ENCODE data around the gene LIN7B.
"Not testable (repeated sequence)": the region's sequence is repeated elsewhere in the genome, so short reads cannot be mapped to it uniquely, and the experiment has no call there.

LIN7B gene, protein sequence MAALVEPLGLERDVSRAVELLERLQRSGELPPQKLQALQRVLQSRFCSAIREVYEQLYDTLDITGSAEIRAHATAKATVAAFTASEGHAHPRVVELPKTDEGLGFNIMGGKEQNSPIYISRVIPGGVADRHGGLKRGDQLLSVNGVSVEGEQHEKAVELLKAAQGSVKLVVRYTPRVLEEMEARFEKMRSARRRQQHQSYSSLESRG

DNA sequence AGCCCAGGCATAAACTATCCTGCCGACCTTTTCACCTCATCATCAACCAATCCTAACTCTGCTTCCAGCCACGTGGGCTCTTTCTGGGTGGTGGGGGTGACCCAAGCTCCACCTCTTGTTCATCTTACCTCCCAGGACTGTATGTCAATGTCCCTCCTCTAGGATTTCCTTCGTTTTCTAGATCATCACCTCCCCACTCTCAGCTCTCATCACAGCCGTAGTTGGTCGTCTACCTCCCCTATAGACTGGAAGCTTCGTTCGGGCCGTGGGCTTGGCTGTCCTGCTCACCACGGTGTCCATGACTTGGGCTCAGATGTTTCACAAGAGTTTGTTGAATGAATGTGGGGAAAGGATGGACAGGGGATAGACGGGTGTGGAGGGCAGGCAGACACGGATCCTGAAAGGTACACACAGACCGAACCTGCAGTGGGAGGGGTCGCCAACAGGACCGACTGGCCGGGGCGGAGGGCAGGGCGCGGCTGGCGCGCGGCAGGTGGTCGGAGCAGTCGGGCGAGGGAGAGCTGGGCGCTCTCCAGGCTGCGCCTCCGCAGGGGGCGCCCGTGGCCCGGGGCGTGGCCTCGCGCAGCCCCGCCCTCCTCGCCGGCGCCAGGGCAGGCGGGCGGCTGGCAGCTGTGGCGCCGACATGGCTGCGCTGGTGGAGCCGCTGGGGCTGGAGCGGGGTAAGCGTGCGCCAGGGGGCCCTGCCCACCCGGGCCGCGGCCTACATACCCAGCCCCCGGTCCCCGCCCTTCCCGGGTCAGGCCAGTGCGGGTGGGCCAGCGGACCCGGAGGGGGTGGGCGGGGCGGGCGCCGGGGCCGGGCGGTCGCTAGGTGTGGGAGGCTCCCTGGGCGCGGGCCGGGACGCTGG is at the start of gene LIN7B:
Gene LIN7B (plus strand): TSS at position 609 of the 868 bp plus-strand sequence. CDS start 35 bp downstream, at position 644.
- DNase-seq, result peak; percentile 61 to 73

DNA sequence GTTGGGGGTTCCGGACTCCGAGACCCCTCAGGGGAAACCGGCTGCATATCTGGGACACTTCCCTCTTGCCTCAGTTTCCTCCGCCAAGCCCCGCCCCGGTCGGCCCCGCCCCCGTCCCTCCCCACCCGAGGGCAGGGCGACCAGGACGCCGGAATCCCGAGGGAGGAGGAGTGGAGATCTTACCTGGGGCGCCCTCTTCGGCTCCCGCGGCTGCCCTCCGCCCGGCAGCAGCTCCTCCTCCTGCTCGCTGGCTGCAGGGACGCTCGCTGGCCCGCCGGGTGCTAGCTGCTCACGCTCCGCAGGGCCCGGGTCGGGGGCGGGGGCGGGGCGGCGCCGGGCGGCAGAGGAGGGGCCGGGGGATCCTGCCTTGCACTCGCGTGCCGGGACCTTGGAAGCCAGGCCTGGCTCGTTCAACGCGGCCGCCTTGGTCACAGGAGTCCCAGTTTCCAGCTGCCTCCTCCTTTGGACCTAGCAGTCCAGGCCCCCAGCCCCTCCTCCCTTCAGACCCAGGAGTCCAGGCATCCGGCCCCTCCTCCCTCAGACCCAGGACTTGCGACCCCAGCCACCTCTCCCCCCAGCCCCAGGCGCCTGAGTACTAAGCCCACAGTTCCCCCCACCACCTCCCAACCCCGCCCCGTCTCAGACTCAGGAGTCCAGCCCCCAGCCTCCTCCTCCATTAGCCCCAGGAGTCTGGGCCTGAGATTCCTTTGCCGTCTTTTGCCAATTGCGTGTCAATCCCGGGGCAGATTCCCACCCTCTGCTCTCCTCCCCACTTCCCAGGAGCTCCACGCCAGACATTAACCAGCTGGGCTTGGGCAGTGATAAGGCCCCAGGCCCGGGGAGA is 49.2 kb upstream of the LIN7B start, which contains the start of gene NTF4:
Gene NTF4 (minus strand): TSS at position 51 of the 844 bp plus-strand sequence. CDS start 2,821 bp downstream, outside the sequence.
- DNase-seq, result no peak

DNA sequence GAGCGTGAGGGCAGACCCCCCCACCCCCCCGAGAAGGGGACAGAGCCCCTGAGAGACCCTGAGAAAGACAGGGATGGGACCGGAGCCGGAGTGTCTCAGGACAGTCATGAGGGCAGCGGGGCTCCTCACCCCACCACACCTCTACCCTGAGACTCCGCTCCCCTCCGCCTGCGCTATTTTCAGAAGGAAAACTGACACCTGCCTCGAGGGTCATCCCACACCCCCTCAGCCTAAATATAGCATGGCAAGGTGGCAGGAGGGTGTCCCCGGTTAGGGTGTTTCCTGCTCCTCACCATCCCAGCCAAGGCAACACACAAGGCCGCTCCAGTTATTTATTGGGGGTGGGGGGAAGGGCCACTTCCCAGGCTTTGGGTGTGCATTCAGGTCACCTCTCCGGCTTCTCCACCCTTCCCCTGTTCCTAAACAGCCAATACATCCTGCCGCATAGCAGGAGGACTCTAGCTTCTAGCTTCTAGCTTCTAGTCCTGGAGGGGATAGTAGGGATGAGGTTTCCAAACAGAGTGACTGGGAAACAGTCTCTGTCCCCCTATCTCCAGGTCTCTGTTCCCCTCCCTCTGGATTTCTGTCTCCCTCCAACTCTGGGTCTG is 48.2 kb upstream of the LIN7B start:
- no peak for DNase-seq

DNA sequence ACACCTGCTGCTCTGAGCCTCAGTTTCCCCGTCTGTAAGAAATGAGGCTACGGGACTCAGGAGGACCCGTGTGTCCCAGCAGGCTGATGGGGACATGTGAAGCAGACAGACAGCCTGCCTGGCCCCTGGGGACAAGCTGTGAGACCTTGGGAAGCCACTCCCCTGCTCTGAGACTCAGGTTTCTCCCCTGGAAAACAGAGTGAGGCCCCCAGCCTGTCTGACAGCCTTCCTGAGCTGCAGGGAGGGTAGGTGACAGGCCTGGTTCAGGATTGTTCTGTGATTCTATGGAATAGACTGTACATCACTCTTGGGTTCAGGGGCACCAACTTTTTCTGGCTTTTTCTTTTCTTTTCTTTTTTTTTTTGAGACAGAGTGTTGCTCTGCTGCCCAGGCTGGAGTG is 46.6 kb upstream of the LIN7B start:
- DNase-seq, result no peak

DNA sequence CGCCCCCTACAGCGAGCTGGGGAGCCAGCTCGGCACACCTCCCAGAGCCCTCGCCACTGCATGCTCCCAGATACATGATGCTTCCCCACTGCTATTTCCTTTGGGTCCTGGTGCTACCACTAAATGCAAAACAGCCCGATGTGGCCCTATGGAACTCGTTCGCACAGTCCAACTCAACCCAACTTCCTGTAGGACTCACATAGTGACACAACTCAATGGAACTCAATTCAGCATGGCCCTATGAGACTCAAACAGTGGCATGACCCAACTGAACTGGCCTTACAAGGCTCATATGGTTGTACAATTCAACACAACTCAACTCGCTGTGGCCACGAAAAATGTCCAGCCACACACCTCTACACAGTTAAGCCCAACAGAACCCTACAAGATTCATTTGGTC is 45.1 kb upstream of the LIN7B start:
- no peak for DNase-seq

DNA sequence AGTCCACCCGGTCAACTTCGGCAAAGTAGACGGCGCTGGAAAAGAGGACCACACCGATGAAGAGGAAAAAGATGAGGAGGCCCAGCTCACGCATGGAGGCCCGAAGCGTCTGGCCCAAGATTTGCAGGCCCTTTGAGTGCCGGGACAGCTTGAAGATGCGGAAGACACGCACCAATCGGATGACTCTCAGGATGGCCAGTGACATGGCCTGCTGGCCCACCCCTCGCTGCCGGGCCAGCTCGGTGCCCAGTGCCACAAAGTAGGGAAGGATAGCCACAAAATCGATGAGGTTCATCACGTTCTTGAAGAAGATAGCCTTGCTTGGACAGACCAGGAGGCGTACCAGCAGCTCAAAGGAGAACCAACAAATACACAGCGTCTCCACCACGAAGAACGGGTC is 43.8 kb upstream of the LIN7B start:
- no peak for DNase-seq

DNA sequence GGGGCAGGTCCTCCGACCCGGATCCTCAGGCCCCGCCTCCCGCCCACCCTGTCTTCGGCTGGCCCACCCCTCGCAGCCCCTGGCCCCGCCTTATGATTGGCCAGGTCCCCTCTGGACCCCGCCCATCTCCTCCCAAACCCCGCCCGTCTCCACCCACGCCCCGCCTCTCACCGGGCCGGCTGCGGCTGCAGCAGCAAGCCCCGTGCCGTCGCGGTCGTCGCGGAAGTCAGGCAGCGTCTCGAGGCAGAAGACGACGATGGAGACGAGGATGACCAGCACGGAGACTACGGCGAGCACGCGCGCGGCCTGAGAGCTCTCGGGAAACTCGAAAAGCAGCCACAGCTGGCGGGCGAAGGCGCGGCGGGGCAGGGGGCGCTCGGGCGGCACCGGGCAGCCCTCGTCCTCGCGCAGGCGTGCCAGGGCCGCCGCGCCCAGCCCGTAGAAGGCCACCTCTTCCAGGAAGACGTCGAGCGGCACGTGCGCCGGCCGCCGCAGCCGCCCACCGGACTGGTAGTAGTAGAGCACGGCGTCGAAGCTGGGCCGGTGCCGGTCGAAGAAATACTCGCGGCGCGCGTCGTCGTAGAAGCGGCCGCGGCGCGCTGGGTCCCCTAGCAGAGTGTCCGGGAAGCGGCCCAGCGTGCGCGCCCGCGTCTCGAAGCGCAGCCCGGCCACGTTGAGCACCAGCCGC is 42.2 kb upstream of the LIN7B start:
- DNase-seq, result peak in 1 of 2 experiments; percentile 46

DNA sequence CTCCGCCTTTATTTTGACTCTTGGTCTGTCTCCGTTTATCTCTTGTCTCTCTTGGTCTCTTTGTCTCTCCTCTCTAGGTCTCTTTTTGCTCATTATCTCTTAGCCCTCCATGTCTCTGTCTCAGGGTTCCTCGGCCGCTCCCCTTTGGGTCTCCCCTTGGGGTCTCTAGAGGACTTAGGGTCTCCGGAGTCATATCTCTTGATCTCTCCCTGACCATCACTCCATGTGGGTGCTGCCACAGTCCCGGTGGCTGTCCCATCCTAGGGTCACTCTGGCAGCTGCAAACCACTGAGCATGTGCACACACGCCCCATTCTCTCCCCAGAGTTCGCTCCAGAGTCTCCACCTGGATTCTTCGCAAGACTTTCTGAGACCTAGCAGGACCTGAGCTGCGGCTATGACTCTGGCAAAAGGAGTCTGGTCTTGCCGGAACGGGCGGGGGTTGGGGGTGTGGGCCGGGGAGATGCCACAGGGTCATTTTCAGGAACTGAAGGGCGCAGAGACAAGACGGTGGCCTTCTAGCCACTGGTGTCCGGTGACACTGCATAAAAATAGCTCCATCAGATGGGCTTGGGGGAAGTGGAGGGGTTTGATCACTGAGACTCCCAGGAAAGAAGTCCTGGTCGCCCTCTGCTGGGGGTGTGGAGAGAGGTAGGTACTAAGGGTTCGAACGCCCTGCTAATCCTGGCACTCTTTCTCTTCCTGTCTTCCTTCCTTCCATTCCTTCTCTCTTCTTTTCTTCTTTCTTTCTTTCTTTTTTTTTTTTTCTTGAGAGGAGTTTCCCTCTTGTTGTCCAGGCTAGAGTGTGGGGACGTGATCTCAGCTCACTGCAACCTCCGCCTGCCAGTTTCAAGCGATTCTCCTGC is 40.4 kb upstream of the LIN7B start:
- DNase-seq, result no peak

DNA sequence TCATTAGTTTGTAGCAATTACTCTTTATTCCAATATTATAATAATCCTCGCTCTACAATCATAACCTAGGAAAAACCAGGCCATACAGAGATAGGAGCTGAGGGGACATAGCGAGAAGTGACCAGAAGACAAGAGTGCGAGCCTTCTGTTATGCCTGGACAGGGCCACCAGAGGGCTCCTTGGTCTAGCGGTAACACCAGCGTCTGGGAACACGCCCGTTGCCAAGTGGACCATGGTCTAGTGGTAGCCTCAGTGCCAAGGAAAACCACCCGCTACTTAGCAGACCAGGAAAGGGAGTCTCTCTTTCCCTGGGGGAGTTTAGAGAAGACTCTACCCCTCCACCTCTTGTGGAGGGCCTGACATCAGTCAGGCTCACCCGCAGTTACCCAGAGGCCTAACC is 39.3 kb upstream of the LIN7B start:
- not testable (repeated sequence) for DNase-seq

DNA sequence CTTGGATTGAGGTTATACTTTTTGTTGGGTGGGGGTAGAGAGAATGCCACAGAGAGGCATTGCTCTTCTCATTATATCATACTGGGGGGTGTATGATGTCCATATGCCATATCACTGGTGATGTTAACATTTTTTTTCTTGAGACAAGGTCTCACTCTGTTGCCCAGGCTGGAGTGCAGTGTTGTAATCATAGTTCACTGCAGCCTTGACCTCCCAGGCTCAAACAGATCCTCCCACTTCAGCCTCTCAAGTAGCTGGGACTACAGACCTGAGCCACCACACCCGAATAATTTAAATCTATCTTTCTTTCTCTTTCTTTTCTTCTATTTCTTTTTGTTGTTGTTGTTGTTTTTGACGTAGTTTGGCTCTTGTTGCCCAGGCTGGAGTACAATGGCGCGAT is 33.8 kb upstream of the LIN7B start:
- no peak for DNase-seq

DNA sequence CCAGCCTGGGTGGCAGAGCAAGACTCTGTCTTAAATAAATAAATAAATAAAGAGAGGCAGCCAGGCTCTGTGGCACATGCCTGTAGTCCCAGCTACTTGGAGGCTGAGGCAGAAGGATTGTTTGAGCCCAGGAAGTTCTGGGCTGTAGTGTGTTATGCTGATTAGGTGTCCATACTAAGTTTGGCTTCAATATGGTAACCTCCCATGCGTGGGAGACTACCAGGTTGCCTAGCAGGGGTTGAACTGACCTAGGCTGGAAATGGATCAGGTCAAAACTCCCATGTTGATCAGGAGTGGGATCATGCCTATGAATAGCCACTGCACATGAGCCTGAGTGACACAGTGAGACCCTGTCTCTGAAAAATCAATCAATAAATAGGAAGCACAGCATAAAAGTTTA is 32.9 kb upstream of the LIN7B start:
- DNase-seq, result no peak

DNA sequence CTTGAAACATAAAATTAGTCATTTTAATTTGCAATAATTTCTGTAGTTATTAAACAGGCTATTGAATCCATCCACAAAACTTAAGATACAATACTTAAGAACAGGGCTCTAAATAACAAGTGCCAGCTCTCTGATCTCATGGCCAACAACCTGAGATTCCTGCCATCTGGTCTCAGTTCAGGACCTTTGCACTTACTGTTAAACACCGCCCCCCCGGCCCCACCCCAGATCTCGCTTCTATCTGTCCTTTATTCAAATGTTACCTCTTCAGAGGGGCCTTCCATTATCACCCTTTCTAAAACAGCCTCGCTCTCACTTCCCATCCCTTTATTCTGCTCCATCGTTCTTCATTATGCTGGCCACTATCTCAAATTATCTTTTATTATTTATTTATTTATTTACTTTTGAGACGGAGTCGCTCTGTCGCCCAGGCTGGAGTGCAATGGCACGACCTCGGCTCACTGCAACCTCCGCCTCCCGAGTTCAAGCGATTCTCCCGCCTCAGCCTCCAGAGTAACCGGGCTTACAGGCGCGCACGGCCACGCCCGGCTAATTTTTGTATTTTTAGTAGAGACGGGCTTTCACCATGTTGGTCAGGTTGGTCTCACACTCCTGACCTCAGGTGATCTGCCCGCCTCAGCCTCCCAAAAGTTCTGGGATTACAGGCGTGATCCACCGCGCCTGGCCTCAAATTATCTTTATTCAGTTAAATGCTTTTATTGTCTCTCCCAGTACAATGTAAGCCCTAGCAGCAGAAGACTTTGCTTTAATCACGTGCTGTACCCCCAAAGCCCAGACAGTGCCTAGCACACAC is 29.8 kb upstream of the LIN7B start:
- no peak for DNase-seq

DNA sequence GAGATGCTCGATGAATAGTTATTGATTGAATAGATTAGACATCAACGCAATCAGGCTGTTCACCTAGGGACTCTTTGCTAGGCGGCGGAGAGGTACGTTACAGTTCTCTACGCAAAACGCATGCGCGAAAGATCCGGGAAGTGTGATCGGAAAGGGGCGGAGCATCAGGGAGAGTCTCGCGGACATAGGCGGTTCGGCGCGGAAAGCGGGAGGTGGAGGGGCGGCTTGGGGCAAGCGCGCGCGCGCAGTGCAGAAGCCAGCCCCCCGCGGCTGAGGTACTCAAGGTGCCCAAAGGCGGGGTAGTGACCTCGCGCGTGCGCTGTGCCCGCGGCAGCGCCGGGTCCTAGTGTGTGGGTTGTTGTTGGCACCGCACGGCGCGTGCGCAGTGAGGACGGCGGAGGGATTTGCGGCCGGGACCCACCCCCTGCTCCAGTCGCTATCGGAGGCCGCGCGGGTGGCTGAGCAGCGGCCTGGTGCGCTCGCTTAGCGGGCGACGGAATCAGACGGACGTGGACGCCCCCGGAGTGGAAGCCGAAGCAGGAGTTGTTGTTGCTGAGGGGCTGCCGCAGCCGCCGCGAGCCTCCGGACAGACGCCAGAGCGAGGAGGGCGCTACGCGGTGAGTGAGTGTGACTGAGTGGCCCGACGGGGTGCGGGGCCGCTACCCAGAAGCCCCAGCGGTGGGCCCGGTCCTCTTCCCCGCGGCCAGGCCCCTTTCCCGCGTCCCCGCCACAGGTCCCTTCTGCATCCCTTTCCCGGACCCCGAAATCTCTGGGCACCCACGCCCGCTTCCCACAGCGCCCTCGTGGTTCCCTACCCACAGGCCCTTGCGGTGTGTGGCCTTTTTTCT is 28.9 kb upstream of the LIN7B start, which contains the start of gene SNRNP70:
Gene SNRNP70 (plus strand): TSS at position 432 of the 848 bp plus-strand sequence. CDS start 964 bp downstream, outside the sequence.
- peak; percentile 99 for DNase-seq

DNA sequence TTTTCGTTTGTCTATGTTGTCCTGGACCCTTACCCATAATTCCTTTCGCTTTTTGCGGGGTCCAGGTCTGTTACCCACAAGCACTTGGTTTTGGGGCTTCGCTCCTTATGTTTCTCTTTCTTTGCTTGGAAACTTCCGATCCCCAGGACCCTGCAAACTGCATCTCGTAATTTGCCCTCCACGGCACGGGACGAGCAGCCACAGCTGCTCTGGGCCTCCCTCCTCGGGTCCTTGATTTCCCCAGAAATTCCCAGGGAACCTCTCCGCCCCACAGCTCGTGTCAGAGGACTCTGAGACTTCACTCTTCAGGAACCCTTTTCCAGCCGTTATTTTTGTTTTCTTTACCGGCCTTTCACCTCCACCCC is 28.3 kb upstream of the LIN7B start:
- no peak for DNase-seq

DNA sequence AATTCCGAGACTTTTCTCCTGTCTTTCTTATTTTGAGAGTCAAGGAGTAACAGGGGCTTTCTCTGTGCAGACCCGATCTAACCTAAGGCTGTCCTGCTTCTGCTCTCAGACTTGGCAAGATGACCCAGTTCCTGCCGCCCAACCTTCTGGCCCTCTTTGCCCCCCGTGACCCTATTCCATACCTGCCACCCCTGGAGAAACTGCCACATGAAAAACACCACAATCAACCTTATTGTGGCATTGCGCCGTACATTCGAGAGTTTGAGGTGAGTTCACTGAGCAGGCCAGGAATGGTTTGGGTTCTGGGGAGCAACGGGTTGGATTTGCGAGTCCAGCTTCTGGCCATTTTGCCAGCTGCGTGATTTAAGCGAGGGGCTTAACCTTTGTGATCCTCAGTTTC is 27.9 kb upstream of the LIN7B start:
- DNase-seq, result no peak

DNA sequence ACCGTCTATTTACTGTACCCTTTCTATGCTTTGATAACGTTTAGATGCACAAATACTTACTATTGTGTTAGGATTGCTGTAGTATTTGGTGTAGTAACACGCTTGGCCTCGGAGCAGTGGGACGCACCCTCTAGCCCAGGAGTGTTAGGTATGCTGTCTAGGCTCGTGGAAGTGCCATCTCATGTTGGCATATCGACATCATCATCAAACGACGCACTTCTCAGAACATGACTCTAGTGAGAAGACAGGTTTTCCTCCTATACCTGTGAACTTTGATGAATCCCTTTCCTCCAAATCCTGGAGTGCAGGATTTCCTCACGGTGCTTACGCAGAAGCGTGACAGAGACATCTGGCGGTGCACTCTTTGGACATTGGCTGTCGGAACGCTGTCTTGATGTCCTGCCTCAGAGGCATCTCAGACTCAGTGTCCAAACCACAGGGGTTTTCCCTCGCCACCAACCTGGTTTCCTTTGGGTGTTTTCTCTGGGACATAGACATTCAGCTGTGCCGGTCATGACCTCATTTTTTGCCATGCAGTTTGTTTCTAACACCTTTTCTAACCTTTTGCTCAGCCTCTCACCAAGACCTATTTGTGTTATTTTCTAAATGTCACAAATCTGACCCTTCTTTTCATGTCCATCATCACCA is 22.7 kb upstream of the LIN7B start:
- no peak for DNase-seq

DNA sequence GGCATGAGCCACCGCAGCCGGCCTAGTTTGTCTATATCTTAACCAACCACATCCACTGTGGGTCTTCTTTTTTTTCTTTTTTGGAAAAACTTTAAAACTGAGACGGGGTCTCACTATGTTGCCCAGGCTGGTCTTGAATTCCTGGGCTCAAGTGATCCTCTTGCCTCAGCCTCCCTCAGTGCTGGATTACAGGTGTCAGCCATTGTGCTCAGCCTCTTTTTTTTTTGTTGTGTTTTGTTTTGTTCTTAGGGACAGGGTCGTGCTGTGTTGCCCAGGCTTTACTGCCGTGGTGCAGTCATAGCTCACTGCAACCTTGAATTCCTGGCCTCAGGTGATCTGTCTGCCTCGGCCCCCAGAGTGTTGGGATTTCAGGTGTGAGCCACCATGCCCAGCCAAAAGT is 21.5 kb upstream of the LIN7B start:
- DNase-seq, result no peak

Measured in stimulated activated CD4-positive, alpha-beta T cell treated with anti-CD3 and anti-CD28 coated beads, Interleukin-4, amount 100 ng/mL, for 4 hours (primary cell).